ENCODE measurements around the gene SUPT6H. TPM values are rescaled to one million over a fixed set of nuclear protein-coding genes. Genes with fewer than 3 reads are reported as not detected.

Gene SUPT6H
- total RNA-seq, 1 donor: 46.8 TPM

DNA sequence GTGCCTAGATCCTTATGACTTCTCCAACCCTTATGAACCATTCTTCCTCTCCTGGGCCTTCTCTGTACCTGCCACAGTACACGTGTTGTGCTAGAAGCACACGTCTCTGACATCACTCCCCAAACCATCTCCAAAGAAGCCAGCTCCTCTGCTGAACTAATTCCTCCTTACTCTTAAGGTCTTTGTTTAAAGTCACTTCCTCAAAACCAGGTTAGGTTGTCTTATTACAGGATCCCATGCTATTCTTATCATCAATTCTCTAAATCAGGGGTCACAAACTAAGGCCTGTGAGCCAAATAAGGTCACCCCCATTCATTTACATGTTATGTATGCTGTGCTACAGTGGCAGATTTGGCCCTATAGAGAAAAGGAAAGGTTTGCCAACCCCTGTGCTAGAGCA lies 4.0 kb downstream of the SUPT6H start:
- TF ChIP-seq, protein P1, sequence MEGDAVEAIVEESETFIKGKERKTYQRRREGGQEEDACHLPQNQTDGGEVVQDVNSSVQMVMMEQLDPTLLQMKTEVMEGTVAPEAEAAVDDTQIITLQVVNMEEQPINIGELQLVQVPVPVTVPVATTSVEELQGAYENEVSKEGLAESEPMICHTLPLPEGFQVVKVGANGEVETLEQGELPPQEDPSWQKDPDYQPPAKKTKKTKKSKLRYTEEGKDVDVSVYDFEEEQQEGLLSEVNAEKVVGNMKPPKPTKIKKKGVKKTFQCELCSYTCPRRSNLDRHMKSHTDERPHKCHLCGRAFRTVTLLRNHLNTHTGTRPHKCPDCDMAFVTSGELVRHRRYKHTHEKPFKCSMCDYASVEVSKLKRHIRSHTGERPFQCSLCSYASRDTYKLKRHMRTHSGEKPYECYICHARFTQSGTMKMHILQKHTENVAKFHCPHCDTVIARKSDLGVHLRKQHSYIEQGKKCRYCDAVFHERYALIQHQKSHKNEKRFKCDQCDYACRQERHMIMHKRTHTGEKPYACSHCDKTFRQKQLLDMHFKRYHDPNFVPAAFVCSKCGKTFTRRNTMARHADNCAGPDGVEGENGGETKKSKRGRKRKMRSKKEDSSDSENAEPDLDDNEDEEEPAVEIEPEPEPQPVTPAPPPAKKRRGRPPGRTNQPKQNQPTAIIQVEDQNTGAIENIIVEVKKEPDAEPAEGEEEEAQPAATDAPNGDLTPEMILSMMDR (IDR thresholded peaks at IDR 0.05; ENCODE audit: insufficient read depth, low read length): no peak
- DNase-seq (ENCODE audit: low read depth): no peak
- H3K4me3 ChIP-seq (ENCODE audit: low read depth, low read length): no peak overlapping the region

DNA sequence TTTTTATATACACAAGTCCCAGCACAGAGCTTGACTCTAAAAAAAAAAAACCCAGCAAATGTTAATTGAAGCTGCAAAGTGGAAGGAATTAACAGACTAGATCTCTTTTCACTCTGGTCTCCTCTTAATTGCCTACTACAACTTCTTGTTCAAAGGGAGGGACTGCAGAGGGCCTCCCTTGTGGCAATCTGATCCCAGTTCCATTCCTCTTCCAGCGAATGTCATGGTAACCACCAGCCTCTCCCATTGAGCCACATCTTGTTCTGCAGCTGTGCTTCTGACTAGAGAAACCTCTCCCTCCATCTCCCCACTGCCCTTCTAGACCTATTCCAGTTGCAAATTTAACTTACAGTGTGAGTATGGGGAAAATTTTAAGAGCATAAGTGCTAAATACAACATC lies 5.9 kb downstream of the SUPT6H start:
- no peak overlapping the region for H3K4me3 ChIP-seq (ENCODE audit: low read depth, low read length)
- no peak for DNase-seq (ENCODE audit: low read depth)

DNA sequence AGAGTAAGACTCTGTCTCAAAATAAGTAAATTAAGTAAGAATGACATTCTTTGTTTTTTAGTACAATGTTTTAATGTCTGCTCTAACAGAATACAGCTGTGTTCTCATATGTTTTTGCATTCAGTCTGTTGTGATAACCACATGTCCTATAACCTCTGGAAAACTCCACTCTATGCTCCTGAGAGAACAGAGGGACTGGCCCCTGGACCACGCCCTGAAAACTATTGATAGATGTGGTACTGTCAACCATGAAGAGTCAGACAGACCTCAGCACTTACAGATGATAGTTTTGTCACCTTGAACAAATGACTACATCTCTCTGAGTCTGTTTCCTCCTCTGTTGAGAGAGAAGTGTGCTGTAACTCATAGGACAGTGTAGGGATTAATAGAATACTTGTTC lies 7.9 kb downstream of the SUPT6H start:
- no peak for DNase-seq (ENCODE audit: low read depth)
- H3K4me3 ChIP-seq (ENCODE audit: low read depth, low read length): no peak overlapping the region
- TF ChIP-seq, protein P1 (IDR thresholded peaks at IDR 0.05; ENCODE audit: insufficient read depth, low read length): no peak

More for the DNA sequence above, 5.9 kb downstream of the SUPT6H start:
- TF ChIP-seq, protein P1 (IDR thresholded peaks at IDR 0.05; ENCODE audit: insufficient read depth, low read length): no peak

DNA sequence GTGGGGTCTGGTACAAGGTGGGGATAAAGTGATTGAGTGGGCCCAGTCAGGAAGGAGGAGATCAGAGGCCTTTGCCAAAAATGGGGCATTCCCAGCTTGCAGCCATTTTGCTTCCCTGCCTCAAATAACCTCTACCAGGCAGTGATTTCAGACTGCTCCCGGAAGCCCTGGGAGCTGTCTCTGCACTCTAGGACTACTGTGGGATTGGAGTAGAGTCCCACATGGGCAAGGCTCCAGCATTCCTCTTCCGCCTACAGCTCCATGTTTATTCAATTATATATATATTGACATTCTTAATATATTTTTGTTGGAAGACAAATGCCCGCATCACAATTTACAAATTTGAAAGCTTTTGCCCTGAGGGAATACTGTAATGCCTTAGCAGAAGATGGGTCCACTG lies 13.5 kb downstream of the SUPT6H start:
- no peak overlapping the region for H3K4me3 ChIP-seq (ENCODE audit: low read depth, low read length)
- TF ChIP-seq, protein P1 (IDR thresholded peaks at IDR 0.05; ENCODE audit: insufficient read depth, low read length): no peak
- DNase-seq (ENCODE audit: low read depth): no peak

DNA sequence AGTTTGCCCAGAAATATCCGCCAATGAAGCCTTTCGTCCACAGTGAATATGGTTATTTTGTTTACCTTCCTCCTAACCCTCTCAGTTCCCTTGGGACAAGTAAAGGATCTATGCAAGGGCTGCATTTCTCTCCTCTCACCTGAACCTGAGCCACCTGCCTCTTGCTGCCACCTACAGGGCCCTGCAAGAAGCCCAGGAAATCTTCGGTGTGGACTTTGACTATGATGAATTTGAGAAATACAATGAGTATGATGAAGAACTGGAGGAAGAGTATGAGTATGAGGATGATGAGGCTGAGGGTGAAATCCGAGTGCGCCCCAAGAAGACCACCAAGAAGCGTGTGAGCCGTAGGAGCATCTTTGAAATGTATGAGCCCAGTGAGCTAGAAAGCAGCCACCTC lies 14.0 kb downstream of the SUPT6H start:
- TF ChIP-seq, protein P1 (IDR thresholded peaks at IDR 0.05; ENCODE audit: insufficient read depth, low read length): no peak
- DNase-seq (ENCODE audit: low read depth): no peak
- no peak overlapping the region for H3K4me3 ChIP-seq (ENCODE audit: low read depth, low read length)

DNA sequence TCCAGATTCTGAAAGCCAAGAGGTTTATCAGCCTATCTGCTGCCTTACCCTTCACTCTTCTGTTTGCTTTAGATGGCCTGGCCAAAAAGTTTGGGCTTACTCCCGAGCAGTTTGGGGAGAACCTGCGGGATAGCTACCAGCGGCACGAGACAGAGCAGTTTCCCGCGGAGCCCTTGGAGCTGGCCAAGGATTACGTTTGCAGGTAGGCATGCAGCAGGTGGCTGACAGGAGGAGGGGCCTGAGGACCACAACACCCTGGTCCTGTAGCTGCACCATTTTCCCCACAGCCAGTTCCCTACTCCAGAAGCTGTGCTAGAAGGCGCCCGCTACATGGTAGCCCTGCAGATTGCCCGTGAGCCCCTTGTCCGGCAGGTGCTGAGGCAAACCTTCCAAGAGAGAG lies 20.6 kb downstream of the SUPT6H start:
- no peak overlapping the region for H3K4me3 ChIP-seq (ENCODE audit: low read depth, low read length)
- no peak for DNase-seq (ENCODE audit: low read depth)
- TF ChIP-seq, protein P1 (IDR thresholded peaks at IDR 0.05; ENCODE audit: insufficient read depth, low read length): no peak

DNA sequence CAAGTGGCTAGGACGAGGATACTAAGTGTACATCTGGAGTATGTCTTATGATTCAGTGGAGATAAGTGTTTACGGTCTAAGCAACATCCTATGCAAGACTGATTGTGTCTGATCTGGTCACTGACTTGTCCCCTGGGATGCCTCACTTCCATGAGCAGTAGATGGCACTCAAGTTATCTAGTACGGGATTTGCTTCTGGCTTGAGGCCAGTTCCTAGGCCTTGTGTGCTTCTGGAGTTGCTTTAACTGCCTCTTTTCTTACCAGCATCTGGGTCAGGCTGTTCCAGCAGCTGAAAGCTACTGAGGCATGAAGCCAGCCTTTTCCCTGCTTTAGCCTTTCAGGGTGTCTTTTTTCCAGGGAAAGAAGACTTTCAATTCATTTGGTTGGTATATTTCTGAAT lies 23.0 kb downstream of the SUPT6H start:
- TF ChIP-seq, protein P1 (IDR thresholded peaks at IDR 0.05; ENCODE audit: insufficient read depth, low read length): no peak
- no peak overlapping the region for H3K4me3 ChIP-seq (ENCODE audit: low read depth, low read length)
- DNase-seq (ENCODE audit: low read depth): peak; percentile 28

All from fibroblast of the aortic adventitia (primary cell).